B cell (primary cell): ENCODE measurements around the gene KRTAP5-1. TPM values are rescaled to one million over a fixed set of nuclear protein-coding genes. Genes with fewer than 3 reads are reported as not detected.

ENCODE experiments used
- ATAC-seq: fragments of 200-7000 bp; cut with Tn5 transposase; one replicate; pipeline ENCODE4 v1.10.0; 2021; ENCODE audit warnings: low read depth, mild to moderate bottlenecking, moderate number of reproducible peaks, moderate library complexity
- CTCF ChIA-PET: fragments of 350-600 bp; sonication (Branson Sonifier 250); formaldehyde crosslinking; loops from one replicate; lab custom pipeline; 2021; ENCODE audit warnings: antibody characterized with exemption, inconsistent platforms; lab: Charles Lee
- POLR2A ChIA-PET: fragments of 350-600 bp; sonication (Branson Sonifier 250); formaldehyde crosslinking; loops from one replicate; lab custom pipeline; 2021; ENCODE audit warnings: antibody characterized with exemption; lab: Charles Lee
- DNase-seq: peaks from one replicate; pipeline ENCODE4 v3.0.0; 2013
- H2AFZ ChIP-seq: 2 replicates; pipeline ENCODE4 v1.6.1; 2012; ENCODE audit warnings: mild to moderate bottlenecking, low read depth, low read length; ENCODE audit not compliant: insufficient read depth, poor library complexity, severe bottlenecking
- H3K27ac ChIP-seq, 2 donors: 1 replicate in 1 of 2; 2 replicates in 1 of 2; pipeline ENCODE4 v1.5.1; 2012 to 2013; ENCODE audit warnings: low read length in 2 of 2, mild to moderate bottlenecking in 2 of 2, moderate library complexity in 1 of 2
- H3K27me3 ChIP-seq, 4 experiments: fragments of 200-600 bp in 1 of 4; sonication (generic) in 1 of 4; replicated peaks in 1 of 4; 1 replicate in 2 of 4; 2 replicates in 2 of 4; pipeline versions ENCODE4 v1.6.1 to v1.7.0; 2013 to 2016; ENCODE audit warnings: low read length in 3 of 4, mild to moderate bottlenecking in 2 of 4, mixed read lengths in 1 of 4, moderate library complexity in 1 of 4; ENCODE audit not compliant: insufficient read depth in 4 of 4, control insufficient read depth in 3 of 4; ENCODE audit errors: control extremely low read depth in 1 of 4
- H3K36me3 ChIP-seq, 2 experiments: replicated peaks in 1 of 2; 1 replicate in 1 of 2; 2 replicates in 1 of 2; pipeline versions ENCODE4 v1.6.1 to v1.7.1; 2013; ENCODE audit warnings: low read length in 1 of 2; ENCODE audit not compliant: insufficient read depth in 2 of 2, control insufficient read depth in 1 of 2; ENCODE audit errors: control extremely low read depth in 1 of 2, extremely low read depth in 1 of 2
- H3K4me1 ChIP-seq, 2 donors: fragments of 200-600 bp in 1 of 2; sonication (generic) in 1 of 2; 1 replicate in 1 of 2; 2 replicates in 1 of 2; pipeline versions ENCODE4 v1.5.1 to v1.6.1; 2013 to 2017; ENCODE audit warnings: low read length in 2 of 2; ENCODE audit not compliant: control insufficient read depth in 2 of 2, insufficient read depth in 2 of 2
- H3K4me2 ChIP-seq: replicated peaks from 2 replicates; pipeline ENCODE3; 2012; ENCODE audit warnings: mild to moderate bottlenecking, low read depth, low read length; ENCODE audit not compliant: poor library complexity, severe bottlenecking
- H3K4me3 ChIP-seq, 5 experiments: fragments of 200-600 bp in 1 of 5; sonication (generic) in 1 of 5; 1 replicate in 3 of 5; 2 replicates in 2 of 5; pipeline versions ENCODE4 v1.5.1 to v1.7.0; 2011 to 2016; ENCODE audit warnings: low read length in 4 of 5, mild to moderate bottlenecking in 4 of 5, low read depth in 2 of 5, control low read depth in 1 of 5, moderate library complexity in 1 of 5; ENCODE audit not compliant: insufficient read depth in 1 of 5; ENCODE audit errors: control extremely low read depth in 1 of 5, extremely low read depth in 1 of 5
- H3K79me2 ChIP-seq: fragments of 200-600 bp; sonication (generic); one replicate; pipeline ENCODE4 v1.6.0; 2016; ENCODE audit warnings: low read length; ENCODE audit not compliant: control insufficient read depth, insufficient read depth
- H3K9ac ChIP-seq: fragments of 200-600 bp; sonication (generic); 2 replicates; pipeline ENCODE4 v1.6.1; 2017; ENCODE audit warnings: mild to moderate bottlenecking, low read length, moderate library complexity
- H3K9me3 ChIP-seq, 3 donors: one replicate each; pipeline versions ENCODE4 v1.6.1 to v1.7.1; 2013; ENCODE audit warnings: low read length in 2 of 3; ENCODE audit not compliant: control insufficient read depth in 2 of 3, insufficient read depth in 1 of 3; ENCODE audit errors: control extremely low read depth in 1 of 3
- H4K20me1 ChIP-seq: 2 replicates; pipeline ENCODE4 v1.6.0; 2012; ENCODE audit warnings: mild to moderate bottlenecking, low read length; ENCODE audit not compliant: insufficient read depth, control insufficient read depth, poor library complexity, severe bottlenecking
- H3K27ac Mint-ChIP-seq: one replicate; pipeline ENCODE4 v1.8.0; 2021; ENCODE audit warnings: mixed read lengths
- H3K27me3 Mint-ChIP-seq: one replicate; pipeline ENCODE4 v1.8.0; 2021; ENCODE audit warnings: mixed read lengths
- H3K4me1 Mint-ChIP-seq: one replicate; pipeline ENCODE4 v1.8.0; 2021; ENCODE audit warnings: mixed read lengths
- H3K4me3 Mint-ChIP-seq: one replicate; pipeline ENCODE4 v1.8.0; 2021; ENCODE audit warnings: mixed read lengths
- H3K9me3 Mint-ChIP-seq: one replicate; pipeline ENCODE4 v1.8.0; 2022; ENCODE audit warnings: mixed read lengths; ENCODE audit not compliant: insufficient read depth
- EZH2 ChIP-seq: IDR thresholded peaks from 2 replicates; pipeline ENCODE4 v1.6.1; 2012; ENCODE audit warnings: borderline replicate concordance, low read depth, mild to moderate bottlenecking, moderate library complexity, low read length; ENCODE audit not compliant: insufficient read depth, poor library complexity, severe bottlenecking
- WGBS: methylation state at CpG from one replicate; pipeline ENCODE4 v1.1.5; 2013; ENCODE audit warnings: missing lambda C conversion rate; ENCODE audit not compliant: insufficient coverage; 5-methylcytosine and 5-hydroxymethylcytosine counted together
- intact Hi-C: fragments of 100-400 bp; cut with micrococcal nuclease; formaldehyde crosslinking; loops from one replicate; pipeline ENCODE4 v1.10.0; 2022
- polyA plus RNA-seq: library from polyadenylated mRNA; depleted of rRNA; stranded (reverse); fragments of >200 nt; gene quantifications from 2 replicates; pipeline ENCODE4 v1.2.3, GENCODE V29; 2012
- total RNA-seq, 2 donors: library from RNA; stranded (reverse); fragments of 120-200 nt in 1 of 2; gene quantifications; 1 replicate in 1 of 2; 2 replicates in 1 of 2; pipeline versions ENCODE4 v1.2.3 to v1.2.4, GENCODE V29; 2013 to 2022
- TF ChIP-seq, protein P1 (sequence below): fragments of 200-600 bp; IDR thresholded peaks from one replicate; pipeline ENCODE4 v1.8.0; 2022; ENCODE audit warnings: antibody characterized with exemption, mild to moderate bottlenecking

KRTAP5-1 gene
- total and polyA plus RNA-seq, 2 donors (not counting 1 experiment from before 2014, with no cell fraction given): not detected

DNA sequence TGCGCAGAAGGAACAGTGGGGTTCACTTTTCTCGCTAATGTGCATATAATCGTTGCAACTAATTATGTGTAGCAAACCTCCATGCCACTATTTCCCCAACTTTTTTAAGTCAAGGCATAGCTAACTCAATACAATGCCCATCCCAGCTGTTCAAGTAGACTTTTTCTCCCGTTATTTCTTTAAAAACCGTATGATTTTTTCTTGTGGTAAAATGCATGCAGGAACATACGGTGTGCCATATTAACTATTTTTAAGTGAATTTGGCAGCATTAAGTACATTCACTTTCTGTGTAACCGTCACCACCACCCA, 10.2 kb downstream of the KRTAP5-1 start:
- WGBS: 5% methylated on average over 4 of the region's 7 CpGs
- Mint-ChIP-seq H3K9me3 (peaks cover 5% of the 10 kb centered on the region), H3K27me3 (peaks cover 9% of the 10 kb centered on the region), H3K4me1 (peaks cover 14% of the 10 kb centered on the region), H3K4me3 (peak overlapping the region; percentile 70), H3K27ac (peak overlapping the region; percentile 26)
- intact Hi-C loops: loop anchor here (1.0 to 5.0 kb wide), 6 partner anchors 29 to 313 kb away; no protein-coding TSS in a partner anchor
- no peak overlapping the region for H3K4me3 ChIP-seq
- H4K20me1 ChIP-seq: no peaks in the 10 kb centered on the region
- H3K36me3 ChIP-seq: no peaks in the 10 kb centered on the region
- DNase-seq (no peak), ATAC-seq (no peak)
- no peaks in the 10 kb centered on the region for H3K79me2 ChIP-seq
- peak overlapping the region; percentile 96 for H3K4me2 ChIP-seq
- H3K9me3 ChIP-seq: peaks cover 0 to 11% (median 10%) of the 10 kb centered on the region in 3 donors
- H3K9ac ChIP-seq: no peak overlapping the region
- H3K27me3 ChIP-seq: peaks cover 0 to 28% (median 9%) of the 10 kb centered on the region in 4 experiments
- POLR2A ChIA-PET: interaction anchor here (1.3 kb wide), 2 partner anchors 14 to 185 kb away, joined by 3 to 7 read pairs; partner anchors contain the start of gene BRSK2
- TF ChIP-seq, protein P1, sequence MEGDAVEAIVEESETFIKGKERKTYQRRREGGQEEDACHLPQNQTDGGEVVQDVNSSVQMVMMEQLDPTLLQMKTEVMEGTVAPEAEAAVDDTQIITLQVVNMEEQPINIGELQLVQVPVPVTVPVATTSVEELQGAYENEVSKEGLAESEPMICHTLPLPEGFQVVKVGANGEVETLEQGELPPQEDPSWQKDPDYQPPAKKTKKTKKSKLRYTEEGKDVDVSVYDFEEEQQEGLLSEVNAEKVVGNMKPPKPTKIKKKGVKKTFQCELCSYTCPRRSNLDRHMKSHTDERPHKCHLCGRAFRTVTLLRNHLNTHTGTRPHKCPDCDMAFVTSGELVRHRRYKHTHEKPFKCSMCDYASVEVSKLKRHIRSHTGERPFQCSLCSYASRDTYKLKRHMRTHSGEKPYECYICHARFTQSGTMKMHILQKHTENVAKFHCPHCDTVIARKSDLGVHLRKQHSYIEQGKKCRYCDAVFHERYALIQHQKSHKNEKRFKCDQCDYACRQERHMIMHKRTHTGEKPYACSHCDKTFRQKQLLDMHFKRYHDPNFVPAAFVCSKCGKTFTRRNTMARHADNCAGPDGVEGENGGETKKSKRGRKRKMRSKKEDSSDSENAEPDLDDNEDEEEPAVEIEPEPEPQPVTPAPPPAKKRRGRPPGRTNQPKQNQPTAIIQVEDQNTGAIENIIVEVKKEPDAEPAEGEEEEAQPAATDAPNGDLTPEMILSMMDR: peak; percentile 49
- no peak for TF ChIP-seq EZH2
- peaks cover 31 to 33% of the 10 kb centered on the region in 2 donors for H3K4me1 ChIP-seq
- no peak overlapping the region for H3K27ac ChIP-seq
- no peak overlapping the region for H2AFZ ChIP-seq
- CTCF ChIA-PET: interaction anchor here (0.7 to 4.2 kb wide), 39 partner anchors 9 to 372 kb away, joined by 3 to 60 read pairs (median 6); partner anchors contain the start of genes KRTAP5-1, KRTAP5-2, KRTAP5-5 and TOLLIP

DNA sequence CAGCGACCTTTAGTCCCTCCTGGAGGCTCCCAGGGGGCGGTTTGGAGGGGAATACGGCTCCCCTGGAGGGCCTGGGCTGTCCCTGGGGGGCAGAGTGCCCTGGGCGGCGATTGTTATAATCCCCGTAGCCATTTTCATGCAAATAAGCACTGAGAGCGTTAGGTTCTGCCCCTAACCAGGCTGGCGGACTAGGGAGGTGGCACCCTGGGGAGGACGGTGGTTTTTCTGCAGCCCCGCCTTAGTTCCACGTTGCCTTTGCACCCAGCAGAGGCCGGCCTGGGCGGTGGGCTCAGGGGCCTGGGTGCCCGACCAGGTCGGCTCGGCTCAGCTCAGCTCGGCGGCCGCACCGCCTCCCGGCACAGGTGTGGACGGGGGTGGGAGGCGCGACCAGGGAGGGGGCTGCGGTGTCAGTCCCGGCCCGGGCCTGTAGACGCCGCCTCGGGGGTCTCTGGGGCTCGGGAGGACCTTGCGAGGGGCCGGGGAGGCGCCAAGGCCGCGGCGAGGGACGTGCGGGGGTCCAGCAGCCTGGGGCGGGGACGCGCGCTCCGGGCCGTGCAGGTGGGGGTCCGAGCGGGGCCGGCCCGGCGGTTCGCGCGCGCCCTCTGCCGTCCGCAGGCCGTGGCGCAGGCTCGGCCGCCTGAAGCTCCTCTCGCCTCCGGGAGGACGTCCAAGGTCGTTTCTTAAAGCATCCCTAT, 10.7 kb downstream of the KRTAP5-1 start:
- Histone ChIP-seq H3K9me3 (peaks cover 0 to 11% (median 10%) of the 10 kb centered on the region in 3 donors), H3K36me3 (no peaks in the 10 kb centered on the region), H3K4me2 (peak overlapping the region; percentile 96), H3K79me2 (no peaks in the 10 kb centered on the region), H3K4me1 (peaks cover 31 to 33% of the 10 kb centered on the region in 2 donors), H3K27ac (peak overlapping the region; percentile 85), H3K9ac (peak overlapping the region; percentile 86), H4K20me1 (no peaks in the 10 kb centered on the region), H2AFZ (peak overlapping the region; percentile 72), H3K27me3 (peaks cover 0 to 33% (median 9%) of the 10 kb centered on the region in 4 experiments), H3K4me3 (peak overlapping the region in 4 of 5 experiments; percentile 40 to 75 (median 64))
- Mint-ChIP-seq H3K9me3 (peaks cover 5% of the 10 kb centered on the region), H3K27me3 (peaks cover 12% of the 10 kb centered on the region), H3K4me1 (peaks cover 17% of the 10 kb centered on the region), H3K4me3 (peak overlapping the region; percentile 84), H3K27ac (peak overlapping the region; percentile 85)
- TF ChIP-seq, protein P1: peak; percentile 97
- TF ChIP-seq EZH2: no peak
- CTCF ChIA-PET: interaction anchor here (0.7 to 4.2 kb wide), 42 partner anchors 9 to 372 kb away, joined by 3 to 60 read pairs (median 6); partner anchors contain the start of genes KRTAP5-1, KRTAP5-2, KRTAP5-5 and TOLLIP
- peak; percentile 72 for ATAC-seq
- POLR2A ChIA-PET: interaction anchor here (0.7 to 2.0 kb wide), 4 partner anchors 10 to 185 kb away, joined by 3 to 9 read pairs (median 6); partner anchors contain the start of gene BRSK2
- WGBS: 1% methylated on average over 64 of the region's 64 CpGs
- DNase-seq: peak; percentile 89
- intact Hi-C loops: loop anchor here (1.0 to 5.0 kb wide), 6 partner anchors 28 to 312 kb away; no protein-coding TSS in a partner anchor
